IPS DF 6.9 (cell line): ENCODE data around the gene NOL4L.
A peak's percentile ranks its signal among the peaks of the same experiment; 100 is the strongest.
"Not testable (repeated sequence)": the region's sequence is repeated elsewhere in the genome, so short reads cannot be mapped to it uniquely, and the experiment has no call there.

Source experiments
- DNase-seq: peaks from one replicate; pipeline ENCODE4 v3.0.0-alpha.2; 2013; ENCODE audit warnings: low read depth, low spot score
- H3K27ac ChIP-seq: one replicate; pipeline ENCODE4 v1.5.1; 2013; ENCODE audit warnings: low read length, control low read depth
- H3K27me3 ChIP-seq: 2 replicates; pipeline ENCODE4 v1.6.1; 2013; ENCODE audit warnings: mild to moderate bottlenecking, low read length; ENCODE audit not compliant: control insufficient read depth, insufficient read depth
- H3K36me3 ChIP-seq: 2 replicates; pipeline ENCODE4 v1.6.1; 2013; ENCODE audit warnings: low read length; ENCODE audit not compliant: control insufficient read depth, insufficient read depth
- H3K4me1 ChIP-seq: 2 replicates; pipeline ENCODE4 v1.6.1; 2013; ENCODE audit warnings: low read length; ENCODE audit not compliant: control insufficient read depth, insufficient read depth
- H3K4me3 ChIP-seq: 2 replicates; pipeline ENCODE4 v1.5.1; 2013; ENCODE audit warnings: mild to moderate bottlenecking, low read length
- H3K9me3 ChIP-seq: 2 replicates; pipeline ENCODE4 v1.6.1; 2013; ENCODE audit warnings: low read length, inconsistent platforms; ENCODE audit not compliant: control insufficient read depth, insufficient read depth
- WGBS: extraction: QIAGEN DNeasy Blood & Tissue Kit; methylation state at CpG from one replicate; pipeline ENCODE4 v1.1.7; 2013; ENCODE audit warnings: mixed read lengths, missing lambda C conversion rate; ENCODE audit not compliant: insufficient read length, insufficient coverage; 5-methylcytosine and 5-hydroxymethylcytosine counted together

Gene NOL4L

GRCh38 chr20:32582659-32583580, 2.2 kb downstream of the NOL4L start:
- Histone ChIP-seq H3K36me3 (no peaks in the 10 kb centered on the region), H3K27ac (no peak overlapping the region), H3K4me1 (no peaks in the 10 kb centered on the region; the same call in 1 of the 2 replicates), H3K27me3 (peaks cover 15% of the 10 kb centered on the region), H3K4me3 (peak overlapping the region; percentile 81; the same call in 1 of the 2 replicates), H3K9me3 (no peaks in the 10 kb centered on the region)
- no peak for DNase-seq
- no CpG with 5 or more reads among the region's 91 CpGs for WGBS

DNA sequence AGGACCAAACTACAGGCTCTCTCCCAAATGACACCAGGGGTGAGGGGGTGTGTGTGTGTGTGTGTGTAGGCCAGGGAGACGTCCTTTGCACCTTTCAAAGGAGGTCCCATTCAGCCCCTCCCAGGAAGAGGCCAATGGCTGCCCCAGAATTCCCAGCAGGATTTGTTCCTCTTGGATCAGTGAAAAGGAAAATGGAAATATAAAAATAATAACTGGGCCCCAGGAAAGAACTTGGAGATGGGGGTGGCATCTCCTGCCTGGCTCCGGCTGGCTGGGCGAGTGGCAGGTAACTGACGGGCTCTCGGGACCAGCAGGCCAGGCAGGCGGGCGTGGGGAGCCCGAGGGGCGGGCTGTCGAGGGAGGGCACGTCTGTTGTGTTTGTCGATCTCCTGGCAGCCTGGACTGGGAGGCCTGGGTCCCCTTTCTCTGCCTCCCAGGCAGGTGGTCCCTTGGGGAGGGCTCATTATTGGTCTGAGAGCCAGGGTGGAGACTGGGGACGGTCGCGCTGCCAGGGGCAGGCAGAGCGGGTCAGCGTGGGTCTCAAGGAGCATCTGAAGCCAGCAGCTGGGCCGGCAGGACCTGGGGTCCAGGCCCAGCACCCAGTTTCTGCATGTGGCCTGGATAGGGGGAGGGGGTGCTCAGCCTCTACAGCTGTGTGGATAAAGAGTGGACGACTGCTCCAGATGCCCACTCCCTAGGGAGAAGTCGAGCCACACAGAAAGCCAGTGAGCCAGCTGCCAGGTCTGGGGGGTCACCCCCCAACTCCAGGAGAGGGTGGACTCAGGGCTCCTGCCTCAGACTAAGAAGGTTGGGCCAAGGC, 3.1 kb downstream of the NOL4L start:
- no peaks in the 10 kb centered on the region for H3K36me3 ChIP-seq
- no peaks in the 10 kb centered on the region for H3K9me3 ChIP-seq
- H3K4me3 ChIP-seq = no peak overlapping the region
- no peak overlapping the region for H3K27ac ChIP-seq
- H3K27me3 ChIP-seq = peaks cover 14% of the 10 kb centered on the region
- WGBS = no CpG with 5 or more reads among the region's 20 CpGs
- H3K4me1 ChIP-seq = no peaks in the 10 kb centered on the region; the same call in 1 of the 2 replicates
- DNase-seq = no peak

- no peak overlapping the region for H3K27ac ChIP-seq
- H3K4me1 ChIP-seq = peaks cover 2% of the 10 kb centered on the region; the same call in 1 of the 2 replicates
- H3K27me3 ChIP-seq = peaks cover 6% of the 10 kb centered on the region
- no peaks in the 10 kb centered on the region for H3K36me3 ChIP-seq
- no CpG with 5 or more reads among the region's 19 CpGs for WGBS
- H3K9me3 ChIP-seq = no peaks in the 10 kb centered on the region
- DNase-seq = no peak
- no peak overlapping the region for H3K4me3 ChIP-seq
These were observed 3.9 kb downstream of the NOL4L start for GRCh38 chr20:32580970-32581838.

GRCh38 chr20:32580219-32580969, 4.7 kb downstream of the NOL4L start:
- no peaks in the 10 kb centered on the region; the same call in 1 of the 2 replicates for H3K27me3 ChIP-seq
- H3K9me3 ChIP-seq = no peaks in the 10 kb centered on the region
- no peak overlapping the region for H3K27ac ChIP-seq
- no peaks in the 10 kb centered on the region for H3K36me3 ChIP-seq
- no CpG with 5 or more reads among the region's 21 CpGs for WGBS
- H3K4me1 ChIP-seq = peaks cover 2% of the 10 kb centered on the region; the same call in 1 of the 2 replicates
- no peak overlapping the region for H3K4me3 ChIP-seq
- DNase-seq = no peak

GRCh38 chr20:32578840-32579390, 6.2 kb downstream of the NOL4L start:
- H3K4me3 ChIP-seq = no peak overlapping the region
- no peak for DNase-seq
- WGBS = no CpG with 5 or more reads among the region's 12 CpGs
- no peaks in the 10 kb centered on the region for H3K36me3 ChIP-seq
- no peaks in the 10 kb centered on the region for H3K9me3 ChIP-seq
- no peak overlapping the region for H3K27ac ChIP-seq
- H3K27me3 ChIP-seq = no peaks in the 10 kb centered on the region
- H3K4me1 ChIP-seq = peaks cover 5% of the 10 kb centered on the region

- not testable (repeated sequence) for H3K36me3 ChIP-seq, H3K4me1 ChIP-seq, DNase-seq, H3K9me3 ChIP-seq, H3K27ac ChIP-seq, H3K27me3 ChIP-seq, H3K4me3 ChIP-seq
- WGBS = no CpG with 5 or more reads among the region's 3 CpGs
These were observed 7.1 kb downstream of the NOL4L start for GRCh38 chr20:32578062-32578461.

DNA sequence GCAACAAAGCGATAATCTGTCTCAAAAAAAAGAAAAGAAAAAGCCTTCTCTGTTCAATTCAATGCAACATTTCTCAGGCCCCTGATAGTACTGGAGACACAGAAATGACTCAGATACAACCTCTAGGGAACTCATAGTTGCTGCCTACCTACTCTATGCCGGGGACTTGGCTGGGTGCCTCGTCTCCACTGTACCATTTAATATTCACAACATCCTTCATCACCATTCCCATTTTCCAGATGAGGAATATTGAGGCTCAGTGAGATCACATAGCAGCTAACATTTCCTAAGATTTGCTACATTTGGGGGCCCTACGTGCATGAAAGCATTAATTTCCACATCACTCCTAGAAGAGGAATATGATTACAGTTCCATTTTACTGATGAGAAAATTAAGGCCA, 7.5 kb downstream of the NOL4L start:
- Histone ChIP-seq H3K9me3 (no peaks in the 10 kb centered on the region), H3K4me3 (no peak overlapping the region), H3K27ac (no peak overlapping the region), H3K27me3 (no peaks in the 10 kb centered on the region), H3K4me1 (peaks cover 5% of the 10 kb centered on the region), H3K36me3 (no peaks in the 10 kb centered on the region)
- WGBS = no CpG with 5 or more reads among the region's 4 CpGs
- no peak for DNase-seq

GRCh38 chr20:32577023-32577422, 8.1 kb downstream of the NOL4L start:
- Histone ChIP-seq H3K36me3 (no peaks in the 10 kb centered on the region), H3K4me1 (peaks cover 5% of the 10 kb centered on the region), H3K27me3 (no peaks in the 10 kb centered on the region), H3K9me3 (no peaks in the 10 kb centered on the region), H3K4me3 (no peak overlapping the region), H3K27ac (no peak overlapping the region)
- WGBS = no CpG with 5 or more reads among the region's 7 CpGs
- no peak for DNase-seq

- DNase-seq = no peak
- Histone ChIP-seq H3K27me3 (no peaks in the 10 kb centered on the region), H3K4me1 (peaks cover 5% of the 10 kb centered on the region), H3K4me3 (no peak overlapping the region), H3K9me3 (no peaks in the 10 kb centered on the region), H3K27ac (no peak overlapping the region), H3K36me3 (no peaks in the 10 kb centered on the region)
- no CpG with 5 or more reads among the region's 12 CpGs for WGBS
These were observed 8.6 kb downstream of the NOL4L start for GRCh38 chr20:32576560-32576959.
